ENCODE data around the gene GNPTG.
A peak's percentile ranks its signal among the peaks of the same experiment; 100 is the strongest.

Gene GNPTG

DNA sequence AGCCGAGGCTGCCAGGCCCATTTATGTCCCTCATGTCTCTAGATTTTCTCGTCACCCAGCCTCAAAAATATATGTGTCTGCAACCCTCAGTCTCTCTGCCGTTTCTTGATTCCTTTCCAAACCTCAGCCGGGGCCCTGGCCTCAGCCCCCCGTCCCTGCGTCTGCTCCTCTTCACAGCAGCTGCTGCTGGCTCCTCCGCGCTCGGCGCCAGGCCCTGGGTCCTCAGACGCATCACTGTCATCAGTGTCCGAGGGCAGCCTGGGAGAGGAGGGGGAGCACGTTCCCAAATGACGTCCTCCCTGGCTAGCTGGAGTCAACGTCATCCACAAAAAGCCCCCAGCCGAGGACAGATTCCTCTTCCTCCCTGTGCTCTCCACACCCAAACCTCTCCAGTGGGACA, 2.4 kb upstream of the GNPTG start:
- DNase-seq: no peak

DNA sequence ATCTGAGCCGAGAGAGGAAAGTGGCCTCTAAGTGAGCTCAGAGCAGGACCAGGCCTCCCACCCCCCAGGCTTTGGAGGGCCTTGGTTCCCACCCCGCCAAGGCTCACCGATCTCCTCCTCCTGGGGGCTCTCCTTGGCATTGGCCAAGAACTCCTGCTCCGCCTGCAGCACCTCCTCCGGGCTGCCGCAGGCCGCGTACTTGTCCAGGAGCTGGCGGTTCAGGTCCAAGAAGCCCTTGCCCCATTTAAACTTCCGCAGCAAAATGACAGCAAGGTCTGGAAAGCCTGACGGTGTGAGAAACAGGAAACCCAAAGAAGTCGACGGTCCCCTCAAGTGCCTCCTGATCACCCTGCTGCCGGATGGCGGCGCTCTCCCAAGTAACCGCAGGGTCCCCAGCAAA, 1.8 kb upstream of the GNPTG start:
- DNase-seq: no peak

- DNase-seq: no peak
Observed at GRCh38 chr16:1350691-1351090, 1.0 kb upstream of the GNPTG start.

DNA sequence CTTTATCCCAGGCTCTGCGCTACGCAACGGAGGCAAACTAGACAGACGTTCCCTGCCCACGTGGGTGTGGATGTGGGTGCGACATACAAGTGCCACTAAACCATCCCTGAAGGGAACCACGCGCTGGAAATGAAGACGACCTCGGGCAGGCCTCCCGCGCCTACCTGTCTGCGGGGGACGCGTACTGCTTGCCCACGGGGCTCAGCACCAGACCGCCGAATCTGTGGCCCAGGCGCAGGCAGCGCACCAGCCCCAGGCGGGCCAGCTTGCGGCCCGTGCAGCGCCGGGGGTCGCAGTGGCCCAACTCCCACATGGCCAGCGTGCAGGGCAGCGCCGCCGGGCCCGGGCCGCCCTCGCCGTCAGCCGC, 533 bp upstream of the GNPTG start:
- no peak for DNase-seq

DNA sequence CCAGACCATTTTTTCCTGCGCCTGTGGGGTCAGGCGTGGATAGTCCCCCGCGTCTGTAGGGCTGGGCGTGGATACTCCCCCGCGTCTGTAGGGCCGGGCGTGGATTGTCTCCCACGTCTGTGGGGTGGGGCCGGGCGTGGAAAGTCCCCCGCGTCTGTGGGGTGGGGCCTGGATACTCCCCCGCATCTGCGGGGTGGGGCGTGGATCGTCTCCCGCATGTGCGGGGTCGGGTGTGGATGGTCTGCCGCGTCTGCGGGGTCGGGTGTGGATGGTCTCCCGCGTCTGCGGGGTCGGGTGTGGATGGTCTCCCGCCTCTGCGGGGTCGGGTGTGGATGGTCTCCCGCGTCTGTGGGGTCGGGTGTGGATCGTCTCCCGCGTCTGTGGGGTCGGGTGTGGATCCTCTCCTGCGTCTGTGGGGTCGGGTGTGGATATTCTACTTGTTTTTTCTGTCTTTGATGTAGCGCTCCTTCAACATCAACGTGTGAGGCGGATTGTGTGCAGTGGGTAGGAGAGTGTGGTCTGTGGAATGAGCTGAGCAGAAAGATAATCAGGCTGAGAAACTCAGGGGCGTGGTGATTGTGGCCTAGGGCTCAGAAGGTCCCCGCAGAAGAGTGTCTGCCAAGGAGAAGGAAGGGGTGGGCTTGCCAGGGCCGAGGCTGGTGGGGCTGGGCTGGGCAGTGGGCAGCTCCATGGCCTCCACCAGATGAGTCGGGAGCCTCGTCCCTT, 3.2 kb downstream of the GNPTG start:
- DNase-seq: no peak

DNA sequence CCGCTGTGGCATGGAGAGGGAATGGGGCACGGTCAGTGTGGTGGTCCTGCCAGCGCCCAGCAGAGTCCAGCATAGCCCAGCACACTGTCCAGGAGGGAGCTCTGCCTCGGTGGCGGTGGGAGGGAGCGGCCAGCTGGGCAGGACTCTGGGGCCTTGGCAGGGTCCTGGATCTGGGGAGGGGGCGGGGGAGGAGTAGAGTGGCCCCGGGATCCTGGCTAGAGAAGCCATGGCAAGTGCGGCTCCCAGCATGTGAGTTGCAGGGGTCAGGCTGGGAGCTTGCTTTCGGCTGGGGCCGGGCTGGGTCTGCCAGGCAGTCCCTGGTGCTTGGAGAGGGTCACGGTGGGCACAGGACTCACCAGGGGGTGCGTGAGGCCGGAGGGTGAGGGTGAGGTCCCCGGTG, 3.9 kb downstream of the GNPTG start:
- DNase-seq: no peak

DNA sequence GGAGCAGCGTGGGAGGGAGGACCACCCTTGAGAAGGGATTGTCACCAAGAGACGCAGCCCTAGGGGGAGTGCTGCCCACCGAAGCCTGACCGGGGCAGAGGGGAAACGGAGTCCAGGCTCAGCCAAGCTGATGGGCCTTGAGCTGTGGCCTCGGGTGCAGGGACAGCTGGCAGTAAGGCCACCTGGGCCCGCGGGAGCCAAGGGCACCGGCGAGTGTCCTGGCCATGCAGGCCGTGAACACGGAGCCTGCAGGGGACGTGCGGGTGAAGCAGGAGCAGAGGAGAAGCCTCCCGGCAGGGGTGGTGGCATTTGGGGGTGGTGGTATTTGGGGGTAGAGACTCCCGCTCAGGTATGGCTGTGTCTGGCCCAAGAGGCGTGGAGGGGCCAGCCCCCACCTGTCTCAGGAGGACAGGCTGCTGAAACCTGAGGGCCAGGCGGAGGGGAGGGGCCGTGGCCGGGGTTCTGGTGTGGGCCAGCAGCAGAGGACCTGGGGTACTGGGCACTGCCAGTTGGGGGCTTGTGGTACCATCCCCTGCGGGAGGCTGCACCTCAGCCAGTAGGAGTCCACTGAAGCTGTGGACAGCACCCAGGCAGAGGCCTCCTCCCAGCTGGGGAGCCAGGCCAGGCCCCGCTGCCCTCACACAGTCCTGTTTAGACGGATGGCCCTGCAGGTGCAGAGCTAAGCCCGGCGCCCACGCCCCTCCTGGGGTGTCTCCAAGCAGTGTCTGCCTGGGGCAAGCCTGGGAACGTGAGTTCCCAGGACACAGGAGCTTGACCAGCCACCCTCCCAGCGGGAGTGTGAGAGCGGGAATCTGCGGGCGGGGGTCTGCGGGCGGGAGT, 4.5 kb downstream of the GNPTG start:
- no peak for DNase-seq

DNA sequence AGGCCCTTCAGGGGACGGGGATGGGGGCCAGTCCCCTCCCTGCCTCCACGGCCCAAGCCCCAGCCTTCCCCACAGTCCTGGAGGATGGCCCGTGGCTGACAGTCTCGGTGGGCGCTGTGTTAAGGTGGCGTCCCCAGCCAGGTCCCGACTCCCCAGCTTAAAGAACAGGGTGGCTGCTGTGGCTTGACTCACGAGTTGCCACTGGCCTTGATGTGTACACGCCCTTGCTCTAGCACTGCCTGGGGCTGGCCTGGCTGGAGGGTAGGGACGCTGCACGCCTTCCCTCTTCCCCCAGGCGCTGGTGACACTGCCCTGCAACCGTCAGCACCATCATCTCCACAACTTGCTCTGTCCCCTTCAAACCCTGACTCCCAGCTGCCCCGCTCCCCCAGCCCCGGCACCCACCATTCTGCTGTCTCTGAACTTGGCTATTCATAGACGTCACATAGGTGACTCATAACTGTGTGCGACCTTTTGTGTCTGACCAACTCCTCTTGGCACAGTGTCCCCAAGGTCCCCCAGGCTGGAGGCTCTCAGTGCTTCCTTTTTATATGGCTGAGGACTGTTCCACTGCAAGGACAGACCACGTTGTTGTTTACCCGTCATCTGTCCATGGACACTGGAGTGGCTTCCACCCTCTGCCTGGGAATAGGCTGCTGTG, 6.3 kb downstream of the GNPTG start:
- no peak for DNase-seq

- no peak for DNase-seq
Observed at GRCh38 chr16:1361685-1362360, 10.1 kb downstream of the GNPTG start.

DNA sequence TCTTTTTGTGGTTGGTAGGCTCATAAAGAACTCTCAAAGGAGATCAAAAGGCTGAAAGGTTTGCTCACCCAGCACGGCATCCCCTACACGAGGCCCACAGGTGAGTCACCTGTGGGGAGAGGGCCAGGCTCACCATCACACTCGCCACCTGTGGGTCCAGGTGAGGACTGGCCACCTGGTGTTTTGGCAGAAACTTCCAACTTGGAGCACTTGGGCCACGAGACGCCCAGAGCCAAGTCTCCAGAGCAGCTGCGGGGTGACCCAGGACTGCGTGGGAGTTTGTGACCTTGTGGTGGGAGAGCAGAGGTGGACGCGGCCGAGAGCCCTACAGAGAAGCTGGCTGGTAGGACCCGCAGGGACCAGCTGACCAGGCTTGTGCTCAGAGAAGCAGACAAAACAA, 11.1 kb downstream of the GNPTG start:
- DNase-seq: no peak

DNA sequence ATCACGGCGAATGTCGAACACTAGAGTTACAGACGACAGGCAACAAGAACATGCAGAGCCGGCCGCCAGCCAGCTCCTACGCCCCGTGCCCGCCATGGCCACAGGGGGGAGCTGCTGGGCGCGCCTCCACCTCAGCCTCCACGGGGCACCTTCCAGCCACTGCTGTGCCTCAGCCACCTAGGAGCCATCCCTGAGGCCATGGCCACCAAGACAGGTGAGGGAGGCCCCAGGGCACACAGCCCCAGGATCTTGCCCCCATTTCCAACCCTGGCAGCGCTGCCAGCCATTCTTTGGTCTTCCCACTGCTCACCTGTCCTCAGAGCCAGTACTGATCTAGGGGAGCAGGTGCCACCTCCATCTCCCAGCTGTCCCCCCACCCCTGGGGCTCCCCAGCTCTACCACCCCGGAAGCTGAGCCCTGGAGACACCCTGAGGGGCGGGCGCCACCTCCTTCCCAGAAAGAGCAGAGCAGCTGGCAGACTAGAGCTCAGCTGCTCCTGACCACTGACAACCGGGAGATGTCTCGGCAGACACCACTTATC, 11.8 kb downstream of the GNPTG start:
- DNase-seq: peak; percentile 18

DNA sequence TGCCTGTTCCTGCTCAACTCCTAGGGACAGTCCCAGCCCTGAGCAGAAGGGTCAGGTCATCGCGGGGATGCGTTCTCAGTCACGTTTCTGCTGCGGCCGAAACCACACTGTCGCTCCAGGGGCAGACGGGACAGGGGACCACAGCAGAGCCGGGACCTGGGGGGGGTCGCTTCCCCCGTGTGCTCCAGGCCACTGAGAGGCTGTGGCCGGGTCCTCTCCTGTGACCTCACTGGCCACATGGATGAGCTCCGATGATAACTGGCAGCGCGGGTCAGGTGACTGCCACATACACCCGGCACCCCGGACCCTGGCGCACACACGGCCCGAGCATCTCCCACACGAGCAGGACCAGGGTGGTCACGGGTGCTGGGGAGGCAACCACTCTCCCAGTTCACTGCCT, 12.8 kb downstream of the GNPTG start:
- no peak for DNase-seq

DNA sequence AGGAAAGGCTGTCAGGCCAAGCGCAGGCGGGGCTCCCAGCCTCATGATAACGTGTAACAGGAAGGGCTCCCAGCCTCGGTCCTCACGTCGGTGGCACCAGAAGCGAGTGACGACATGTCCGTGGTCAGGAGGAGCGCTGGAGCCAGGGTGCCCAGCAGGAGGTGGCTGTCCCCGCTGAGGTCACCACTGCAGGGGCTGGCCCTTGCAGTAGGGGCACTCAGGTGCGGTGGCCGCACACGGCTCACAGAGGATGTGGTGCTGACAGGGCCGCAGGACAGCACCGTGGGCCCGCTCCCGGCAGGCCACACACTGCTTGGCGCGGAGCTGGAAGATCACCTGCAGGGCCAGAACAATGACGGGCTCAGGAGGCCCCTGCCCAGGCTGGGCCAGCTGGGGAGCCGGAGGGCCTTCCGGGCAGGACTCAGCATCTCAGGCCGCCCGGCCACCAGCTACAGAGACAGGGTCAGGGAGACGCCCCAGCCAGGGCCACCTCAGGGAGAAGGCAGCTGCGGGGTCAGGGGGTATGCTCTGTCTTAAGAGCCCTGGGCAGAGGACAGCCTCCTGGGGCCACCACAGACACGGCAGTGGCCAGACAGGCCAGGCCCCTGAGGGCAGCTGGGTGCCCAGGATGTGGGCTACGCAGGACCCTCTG, 14.5 kb downstream of the GNPTG start:
- DNase-seq: no peak

DNA sequence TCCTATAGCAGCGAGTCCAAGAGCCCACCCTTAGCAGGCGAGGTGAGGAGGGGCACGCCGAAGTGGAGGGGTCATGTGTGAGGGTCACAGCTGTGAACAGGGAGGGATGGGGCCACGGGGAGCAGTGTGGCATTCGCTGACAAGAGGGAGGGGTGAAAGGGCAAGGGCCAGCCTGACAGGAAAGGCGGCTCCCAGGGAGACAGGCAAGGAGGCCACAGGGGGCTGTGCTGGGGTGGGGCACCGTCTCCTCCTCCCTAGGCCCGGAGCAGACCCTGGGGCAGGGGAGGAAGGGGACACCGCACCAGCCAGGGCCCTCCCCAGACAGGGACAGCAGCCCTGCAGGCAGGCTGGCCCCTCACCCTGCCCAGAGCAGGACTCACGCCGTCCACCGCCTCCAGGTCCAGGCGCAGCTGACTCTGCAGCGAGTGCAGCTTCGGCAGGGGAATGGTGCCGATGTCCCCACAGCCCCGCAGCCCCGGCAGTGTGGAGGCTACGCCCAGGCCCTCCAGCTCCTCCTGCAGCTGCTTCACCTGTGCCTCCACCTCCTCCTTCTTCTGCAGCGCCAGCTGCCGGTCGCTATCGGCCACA, 15.1 kb downstream of the GNPTG start:
- no peak for DNase-seq

GRCh38 chr16:1367486-1368174, 15.9 kb downstream of the GNPTG start:
- DNase-seq: no peak

DNA sequence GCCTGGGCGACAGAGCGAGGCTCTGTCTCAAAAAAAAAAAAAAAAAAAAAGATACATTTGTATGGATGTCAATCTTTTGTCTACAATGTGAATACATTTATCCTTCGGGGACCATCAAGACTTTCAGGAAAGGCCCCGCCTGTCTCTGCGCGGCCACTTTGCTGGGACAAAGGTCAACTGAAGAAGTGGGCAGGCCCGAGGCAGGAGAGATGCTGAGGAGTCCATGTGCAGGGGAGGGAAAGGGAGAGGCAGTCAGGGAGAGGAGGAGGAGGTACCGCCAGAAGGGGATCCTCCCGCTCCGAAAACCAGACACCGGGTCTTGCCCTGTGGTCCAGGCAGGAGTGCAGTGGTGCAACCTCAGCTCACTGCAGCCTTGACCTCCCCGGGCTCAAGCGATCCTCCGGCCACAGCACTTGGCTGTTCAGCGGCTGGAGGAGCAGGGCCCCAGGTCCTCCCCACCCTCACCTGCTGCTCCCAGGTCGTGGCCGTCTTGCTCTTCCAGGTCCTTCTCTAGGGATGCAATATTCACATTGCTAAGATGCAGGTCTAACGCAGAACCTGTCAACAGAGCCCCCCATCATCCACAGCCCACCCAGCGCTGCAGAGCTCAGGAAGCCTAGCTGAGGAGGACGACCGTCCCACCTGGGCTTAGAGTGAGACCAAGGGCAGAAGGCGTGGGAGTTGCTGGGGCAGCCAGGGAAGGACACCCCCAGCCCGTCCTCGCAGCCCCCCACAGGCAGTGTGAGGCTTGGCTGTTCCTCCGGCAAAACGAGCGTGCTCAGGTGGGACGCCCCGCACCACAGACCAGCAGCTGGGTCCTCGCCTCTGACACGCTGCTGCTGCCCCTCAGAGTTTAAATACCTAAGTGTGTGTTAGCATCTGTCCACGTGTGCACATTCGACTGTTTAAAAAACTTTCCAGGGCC, 19.6 kb downstream of the GNPTG start:
- no peak for DNase-seq

DNA sequence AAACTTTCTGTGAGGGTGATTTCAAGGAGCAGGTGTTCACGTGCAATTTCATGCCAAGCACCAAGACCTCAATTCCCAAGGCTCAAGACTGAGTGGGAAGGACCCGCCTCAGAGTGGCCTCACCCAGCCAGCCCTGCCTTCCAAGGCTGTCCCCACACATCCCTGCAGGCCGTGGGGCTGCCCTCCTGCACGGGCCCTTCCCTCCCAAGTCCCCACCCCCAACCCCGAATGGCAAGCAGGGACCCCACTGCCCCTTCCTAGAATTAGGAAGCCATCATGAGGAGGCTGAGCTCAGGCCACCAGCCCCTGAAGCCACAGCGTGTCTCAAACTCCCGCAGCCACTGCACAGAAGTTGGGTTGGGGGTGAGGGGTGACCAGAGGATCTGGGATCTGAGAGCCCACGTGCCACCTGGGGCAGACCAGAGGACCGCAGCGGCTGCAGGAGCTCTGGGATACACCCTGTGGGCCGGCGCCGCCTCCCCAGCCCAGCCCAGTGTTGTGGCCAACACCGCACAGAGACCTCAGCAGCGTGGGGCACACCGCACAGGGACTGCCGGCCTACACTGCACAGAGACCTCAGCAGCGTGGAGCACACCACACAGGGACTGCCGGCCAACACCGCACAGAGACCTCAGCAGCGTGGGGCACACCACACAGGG, 20.7 kb downstream of the GNPTG start:
- no peak for DNase-seq

GRCh38 chr16:1374418-1375297, 22.9 kb downstream of the GNPTG start:
- no peak for DNase-seq

DNA sequence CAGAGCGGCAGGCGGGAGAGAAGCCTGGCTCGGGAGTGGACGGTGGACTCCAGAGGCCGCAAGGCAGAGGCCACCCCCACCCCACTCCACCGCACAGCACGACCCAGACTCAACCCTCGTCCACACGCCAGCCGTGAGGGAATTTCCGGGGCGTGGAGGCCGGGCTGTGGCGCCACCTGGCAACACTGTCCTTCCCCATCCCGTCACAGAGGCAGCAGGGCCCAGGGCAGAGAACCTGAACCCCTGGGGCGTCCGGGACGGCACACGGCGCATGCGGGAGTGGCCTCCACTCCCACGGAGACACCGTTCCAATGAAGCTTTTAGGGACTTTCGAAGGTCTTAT, 23.5 kb downstream of the GNPTG start:
- DNase-seq: no peak
